ENCODE results near the gene MGAT4B. TPM values are rescaled to one million over a fixed set of nuclear protein-coding genes. Genes with fewer than 3 reads are reported as not detected.

MGAT4B gene
- total RNA-seq, 1 donor = 83.8 TPM

- no peak for DNase-seq (ENCODE audit: low read depth)
- peak overlapping the region; percentile 47 for H3K4me3 ChIP-seq (ENCODE audit: low read depth, low read length)
- TF ChIP-seq CTCF (IDR thresholded peaks at IDR 0.05; ENCODE audit: insufficient read depth, low read depth, low read length) = no peak
These were observed 10.3 kb upstream of the MGAT4B start for GRCh38 chr5:179816796-179817469.

GRCh38 chr5:179816401-179816795 is 9.7 kb upstream of the MGAT4B start:
- TF ChIP-seq CTCF (IDR thresholded peaks at IDR 0.05; ENCODE audit: insufficient read depth, low read depth, low read length) = no peak
- no peak for DNase-seq (ENCODE audit: low read depth)
- H3K4me3 ChIP-seq (ENCODE audit: low read depth, low read length) = peak overlapping the region; percentile 47

GRCh38 chr5:179815491-179816249 is 9.0 kb upstream of the MGAT4B start:
- DNase-seq (ENCODE audit: low read depth) = no peak
- no peak for TF ChIP-seq CTCF (IDR thresholded peaks at IDR 0.05; ENCODE audit: insufficient read depth, low read depth, low read length)
- H3K4me3 ChIP-seq (ENCODE audit: low read depth, low read length) = no peak overlapping the region

GRCh38 chr5:179814090-179814489 is 7.4 kb upstream of the MGAT4B start:
- TF ChIP-seq CTCF (IDR thresholded peaks at IDR 0.05; ENCODE audit: insufficient read depth, low read depth, low read length) = no peak

GRCh38 chr5:179812997-179813607 is 6.4 kb upstream of the MGAT4B start:
- no peak overlapping the region for H3K4me3 ChIP-seq (ENCODE audit: low read depth, low read length)
- DNase-seq (ENCODE audit: low read depth) = no peak
- no peak for TF ChIP-seq CTCF (IDR thresholded peaks at IDR 0.05; ENCODE audit: insufficient read depth, low read depth, low read length)

More at GRCh38 chr5:179814090-179814489, 7.4 kb upstream of the MGAT4B start:
- no peak for DNase-seq (ENCODE audit: low read depth)
- no peak overlapping the region for H3K4me3 ChIP-seq (ENCODE audit: low read depth, low read length)

GRCh38 chr5:179812135-179812825 is 5.6 kb upstream of the MGAT4B start:
- no peak for DNase-seq (ENCODE audit: low read depth)
- H3K4me3 ChIP-seq (ENCODE audit: low read depth, low read length) = no peak overlapping the region
- no peak for TF ChIP-seq CTCF (IDR thresholded peaks at IDR 0.05; ENCODE audit: insufficient read depth, low read depth, low read length)

Data from fibroblast of villous mesenchyme (primary cell).